Subcutaneous abdominal adipose tissue (tissue), 5 donors: ENCODE data around the gene RBM38.
"Not testable (repeated sequence)": the region's sequence is repeated elsewhere in the genome, so short reads cannot be mapped to it uniquely, and the experiment has no call there.

Experiments
- H3K27ac ChIP-seq: one replicate; pipeline ENCODE4 v1.7.0; 2013; ENCODE audit warnings: low read depth, mild to moderate bottlenecking, inconsistent platforms, low read length, moderate library complexity
- H3K27me3 ChIP-seq, 5 donors: one replicate each; pipeline ENCODE4 v1.7.0; 2013; ENCODE audit warnings: low read length in 5 of 5, inconsistent platforms in 1 of 5; ENCODE audit not compliant: control insufficient read depth in 5 of 5, insufficient read depth in 4 of 5
- H3K36me3 ChIP-seq, 5 donors: one replicate each; pipeline ENCODE4 v1.7.0; 2013; ENCODE audit warnings: low read length in 5 of 5; ENCODE audit not compliant: control insufficient read depth in 5 of 5, insufficient read depth in 5 of 5
- H3K4me1 ChIP-seq, 5 donors: one replicate each; pipeline ENCODE4 v1.7.0; 2013; ENCODE audit warnings: low read length in 5 of 5, mild to moderate bottlenecking in 3 of 5, moderate library complexity in 1 of 5; ENCODE audit not compliant: control insufficient read depth in 5 of 5, insufficient read depth in 5 of 5
- H3K4me3 ChIP-seq, 5 donors: one replicate each; pipeline ENCODE4 v1.7.0; 2013; ENCODE audit warnings: low read length in 5 of 5, low read depth in 1 of 5
- H3K9ac ChIP-seq, 5 donors: one replicate each; pipeline ENCODE4 v1.7.0; 2013; ENCODE audit warnings: low read length in 5 of 5, mild to moderate bottlenecking in 4 of 5, moderate library complexity in 3 of 5
- H3K9me3 ChIP-seq, 5 donors: one replicate each; pipeline ENCODE4 v1.7.0; 2013; ENCODE audit warnings: low read length in 5 of 5; ENCODE audit not compliant: control insufficient read depth in 5 of 5
- donor health status: healthy.
- donor health status: healthy.
- donor health status: healthy.
- donor health status: healthy.
- donor health status: healthy.

RBM38 gene

GRCh38 chr20:57426831-57427230, 35.6 kb downstream of the RBM38 start:
- Histone ChIP-seq H3K27me3 (peaks cover 0 to 4% (median 0%) of the 10 kb centered on the region in 5 donors), H3K4me1 (peaks cover 0 to 29% (median 20%) of the 10 kb centered on the region in 5 donors), H3K27ac (no peak overlapping the region), H3K9ac (no peak overlapping the region), H3K9me3 (no peaks in the 10 kb centered on the region), H3K4me3 (no peak overlapping the region), H3K36me3 (no peaks in the 10 kb centered on the region)

- Histone ChIP-seq H3K9me3 (no peaks in the 10 kb centered on the region), H3K36me3 (no peaks in the 10 kb centered on the region), H3K27ac (no peak overlapping the region), H3K27me3 (peaks cover 0 to 2% (median 0%) of the 10 kb centered on the region in 5 donors), H3K9ac (no peak overlapping the region), H3K4me3 (no peak overlapping the region), H3K4me1 (peaks cover 0 to 38% (median 26%) of the 10 kb centered on the region in 5 donors)
Measured at GRCh38 chr20:57428324-57429158, 37.3 kb downstream of the RBM38 start.

- no peaks in the 10 kb centered on the region for H3K36me3 ChIP-seq
- H3K27me3 ChIP-seq = peaks cover 0 to 2% (median 0%) of the 10 kb centered on the region in 5 donors
- H3K4me1 ChIP-seq = peaks cover 0 to 38% (median 26%) of the 10 kb centered on the region in 5 donors
- no peak overlapping the region for H3K9ac ChIP-seq
- H3K4me3 ChIP-seq = no peak overlapping the region
- H3K27ac ChIP-seq = no peak overlapping the region
- no peaks in the 10 kb centered on the region for H3K9me3 ChIP-seq
Measured at GRCh38 chr20:57429159-57429496, 37.9 kb downstream of the RBM38 start.

- Histone ChIP-seq H3K4me3 (no peak overlapping the region), H3K36me3 (no peaks in the 10 kb centered on the region), H3K4me1 (peaks cover 0 to 38% (median 26%) of the 10 kb centered on the region in 5 donors), H3K9ac (no peak overlapping the region), H3K9me3 (no peaks in the 10 kb centered on the region), H3K27ac (no peak overlapping the region), H3K27me3 (peaks cover 0 to 2% (median 0%) of the 10 kb centered on the region in 5 donors)
Measured at GRCh38 chr20:57429580-57430200, 38.5 kb downstream of the RBM38 start.

- H3K27me3 ChIP-seq, H3K9ac ChIP-seq, H3K27ac ChIP-seq, H3K4me3 ChIP-seq, H3K9me3 ChIP-seq, H3K36me3 ChIP-seq: not testable (repeated sequence)
- H3K4me1 ChIP-seq = peaks cover 0 to 35% (median 23%) of the 10 kb centered on the region in 5 donors
Measured at GRCh38 chr20:57430201-57430596, 39.0 kb downstream of the RBM38 start.

GRCh38 chr20:57431539-57431835, 40.3 kb downstream of the RBM38 start:
- H3K9me3 ChIP-seq = no peaks in the 10 kb centered on the region
- no peak overlapping the region for H3K4me3 ChIP-seq
- peaks cover 2 to 42% (median 28%) of the 10 kb centered on the region in 5 donors for H3K4me1 ChIP-seq
- no peak overlapping the region for H3K27ac ChIP-seq
- H3K36me3 ChIP-seq = no peaks in the 10 kb centered on the region
- H3K9ac ChIP-seq = no peak overlapping the region
- H3K27me3 ChIP-seq = peaks cover 0 to 2% (median 0%) of the 10 kb centered on the region in 5 donors

- Histone ChIP-seq H3K9me3 (peaks cover 0 to 6% (median 0%) of the 10 kb centered on the region in 5 donors), H3K4me1 (peaks cover 2 to 42% (median 28%) of the 10 kb centered on the region in 5 donors), H3K27me3 (peaks cover 0 to 2% (median 0%) of the 10 kb centered on the region in 5 donors), H3K9ac (no peak overlapping the region), H3K36me3 (no peaks in the 10 kb centered on the region), H3K4me3 (no peak overlapping the region), H3K27ac (no peak overlapping the region)
Measured at GRCh38 chr20:57432480-57432861, 41.3 kb downstream of the RBM38 start.

- no peak overlapping the region for H3K4me3 ChIP-seq
- H3K27me3 ChIP-seq = peaks cover 0 to 2% (median 0%) of the 10 kb centered on the region in 5 donors
- no peak overlapping the region for H3K27ac ChIP-seq
- H3K4me1 ChIP-seq = peaks cover 2 to 42% (median 28%) of the 10 kb centered on the region in 5 donors
- no peak overlapping the region for H3K9ac ChIP-seq
- H3K36me3 ChIP-seq = no peaks in the 10 kb centered on the region
- H3K9me3 ChIP-seq = peaks cover 0 to 8% (median 0%) of the 10 kb centered on the region in 5 donors
Measured at GRCh38 chr20:57432862-57433491, 41.8 kb downstream of the RBM38 start.

- no peaks in the 10 kb centered on the region for H3K36me3 ChIP-seq
- H3K9ac ChIP-seq = no peak overlapping the region
- H3K27ac ChIP-seq = no peak overlapping the region
- peaks cover 2 to 38% (median 28%) of the 10 kb centered on the region in 5 donors for H3K4me1 ChIP-seq
- H3K9me3 ChIP-seq = peaks cover 0 to 8% (median 0%) of the 10 kb centered on the region in 5 donors
- no peak overlapping the region for H3K4me3 ChIP-seq
- H3K27me3 ChIP-seq = peaks cover 0 to 2% (median 0%) of the 10 kb centered on the region in 5 donors
Measured at GRCh38 chr20:57433657-57434389, 42.6 kb downstream of the RBM38 start.
